K562 (cell line): Measurements from ENCODE around the gene KCNC3. TPM values are rescaled to one million over a fixed set of nuclear protein-coding genes. Genes with fewer than 3 reads are reported as not detected.

ENCODE experiments used
- BACH1 ChIP-seq: fragments of 200-800 bp; sonication (Bioruptor generic); IDR thresholded peaks from 2 replicates; pipeline ENCODE4 v1.6.1; 2016; ENCODE audit warnings: missing genetic modification characterization, missing compliant biosample characterization
- FOXM1 ChIP-seq, 2 experiments: fragments of 450-650 bp in 1 of 2; sonication (generic) in 1 of 2; formaldehyde crosslinking in 1 of 2; IDR thresholded peaks; 2 replicates each; pipeline versions ENCODE4 v1.6.1 to v1.9.0; 2017 to 2022; ENCODE audit warnings: low read depth in 2 of 2, mild to moderate bottlenecking in 2 of 2, missing genetic modification reagents in 1 of 2, moderate library complexity in 1 of 2
- JUN ChIP-seq, 2 experiments: sonication (generic) in 1 of 2; formaldehyde crosslinking in 1 of 2; IDR thresholded peaks; 2 replicates each; pipeline versions ENCODE4 v1.6.1 to v1.8.0; 2012 to 2022; ENCODE audit warnings: borderline replicate concordance in 2 of 2, mild to moderate bottlenecking in 2 of 2, improper control_type of control experiment in 1 of 2, low read depth in 1 of 2, low read length in 1 of 2, missing genetic modification reagents in 1 of 2
- MYNN ChIP-seq, 2 experiments: sonication (generic); formaldehyde crosslinking in 1 of 2; IDR thresholded peaks; 2 replicates each; pipeline versions ENCODE4 v1.5.0 to v1.6.1; 2016 to 2020; ENCODE audit warnings: antibody characterized with exemption in 1 of 2, missing genetic modification reagents in 1 of 2
- PHB ChIP-seq: fragments of 250-450 bp; sonication (Bioruptor Pico); IDR thresholded peaks from 2 replicates; pipeline ENCODE4 v1.5.0; 2021
- PHF8 ChIP-seq: fragments of 200-600 bp; sonication (generic); IDR thresholded peaks from 2 replicates; pipeline ENCODE4 v1.6.1; 2012; ENCODE audit warnings: mixed run types, mild to moderate bottlenecking, inconsistent platforms, low read length, moderate library complexity, borderline replicate concordance
- POLR3G ChIP-seq: IDR thresholded peaks from 2 replicates; pipeline ENCODE4 v1.6.1; 2011; ENCODE audit not compliant: insufficient read length, insufficient replicate concordance; ENCODE audit errors: extremely low read depth
- RBBP5 ChIP-seq: fragments of 200-600 bp; sonication (generic); IDR thresholded peaks from 2 replicates; pipeline ENCODE4 v1.6.1; 2012; ENCODE audit warnings: borderline replicate concordance, mild to moderate bottlenecking, low read length, control low read depth, inconsistent platforms; ENCODE audit not compliant: insufficient read depth, poor library complexity, severe bottlenecking
- RBM14 ChIP-seq: fragments of 200-400 bp; formaldehyde crosslinking; IDR thresholded peaks from 2 replicates; pipeline ENCODE4 v1.6.1; 2018; ENCODE audit warnings: low read depth, mild to moderate bottlenecking, low read length, moderate library complexity, borderline replicate concordance; ENCODE audit not compliant: insufficient read depth
- RBM22 ChIP-seq: fragments of 200-400 bp; formaldehyde crosslinking; IDR thresholded peaks from 2 replicates; pipeline ENCODE4 v1.6.1; 2018; ENCODE audit warnings: low read length, low read depth; ENCODE audit not compliant: poor library complexity, severe bottlenecking
- TEAD1 ChIP-seq, 2 experiments: fragments of 450-650 bp in 1 of 2; sonication (generic) in 1 of 2; formaldehyde crosslinking; IDR thresholded peaks; 2 replicates each; pipeline versions ENCODE4 v1.4.0 to v1.8.0; 2020 to 2022; ENCODE audit warnings: mild to moderate bottlenecking in 2 of 2, missing genetic modification reagents in 1 of 2
- polyA plus RNA-seq, 8 experiments: library from polyadenylated mRNA; depleted of rRNA in 4 of 8; stranded (reverse) in 5 of 8; unstranded in 3 of 8; fragments of >200 nt; fragmentation: Nextera tagmentation in 2 of 8; fragmentation: Illumina TruSeq in 1 of 8; extraction: Ambion mirVana in 2 of 8; extraction: Trizol in 1 of 8; gene quantifications; 2 replicates each; pipeline versions ENCODE4 v1.2.1 to v1.2.3, GENCODE V29; 2011 to 2014; ENCODE audit warnings: inconsistent platforms in 1 of 8, missing spikeins in 1 of 8
- total RNA-seq, 7 experiments: library from RNA; depleted of rRNA in 6 of 7; stranded (reverse); fragments of >200 nt in 6 of 7; fragmentation: Illumina TruSeq in 2 of 7; extraction: Trizol in 2 of 7; gene quantifications; 2 replicates each; pipeline versions ENCODE4 v1.2.1 to v1.2.3, GENCODE V29; 2011 to 2021; ENCODE audit warnings: low replicate concordance in 1 of 7
- TF ChIP-seq, protein P1 (sequence below): fragments of 450-650 bp; conservative IDR thresholded peaks from 2 replicates; pipeline ENCODE4 v1.6.1; 2016; ENCODE audit warnings: missing genetic modification characterization, low read depth, mild to moderate bottlenecking, missing compliant biosample characterization, moderate library complexity
- TF ChIP-seq, protein P2 (sequence below), 2 experiments: fragments of 450-650 bp in 1 of 2; sonication (generic) in 1 of 2; formaldehyde crosslinking; conservative IDR thresholded peaks; 2 replicates each; pipeline versions ENCODE4 v1.4.0 to v1.8.1; 2020 to 2022; ENCODE audit warnings: mild to moderate bottlenecking in 1 of 2, missing genetic modification reagents in 1 of 2
- TF ChIP-seq, protein P3 (sequence below): fragments of 450-650 bp; IDR thresholded peaks from 2 replicates; pipeline ENCODE4 v1.6.1; 2016; ENCODE audit warnings: antibody characterized with exemption
- TF ChIP-seq, protein P4 (sequence below): fragments of 250-450 bp; sonication (Bioruptor Pico); IDR thresholded peaks from 2 replicates; pipeline ENCODE4 v1.5.0; 2021; ENCODE audit warnings: mild to moderate bottlenecking, borderline replicate concordance
- TF ChIP-seq, protein P5 (sequence below): fragments of 450-650 bp; formaldehyde crosslinking; IDR thresholded peaks from 2 replicates; pipeline ENCODE4 v1.4.0; 2020; ENCODE audit warnings: mild to moderate bottlenecking, mixed read lengths
- TF ChIP-seq, protein P6 (sequence below): sonication (generic); formaldehyde crosslinking; IDR thresholded peaks from 2 replicates; pipeline ENCODE4 v1.5.0; 2020; ENCODE audit warnings: missing genetic modification reagents

Gene KCNC3
- total and polyA plus RNA-seq, 9 of the 15 experiments (the other 6 are each of a cell fraction or from before 2014, with no cell fraction given): 0.03 to 26.2 (median 2.0) TPM

DNA sequence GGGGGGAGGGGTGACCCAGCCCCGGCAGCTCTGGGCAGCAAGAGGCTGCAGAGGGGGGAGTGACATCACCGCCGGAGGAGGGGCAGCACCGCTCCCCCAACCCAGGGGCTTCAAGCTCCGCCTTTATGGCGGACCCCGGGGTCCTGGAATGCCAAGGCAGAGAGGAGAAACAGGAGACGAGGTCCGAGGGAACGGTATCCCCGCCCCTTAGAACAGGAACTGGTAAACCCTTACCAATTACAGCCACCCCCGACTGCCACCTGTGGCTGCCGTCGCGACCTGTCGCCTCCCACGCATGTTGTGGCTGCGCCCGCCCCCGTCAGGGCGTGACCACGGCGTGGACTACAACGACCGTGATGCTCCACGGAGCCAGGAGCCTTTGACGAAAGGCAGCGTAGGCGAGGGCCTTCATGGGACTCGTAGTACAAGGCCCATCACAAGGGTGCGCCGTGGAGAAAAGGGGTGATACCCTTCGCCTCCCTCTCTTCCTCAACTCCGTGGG, 4.1 kb upstream of the KCNC3 start (continued):
- TF ChIP-seq, protein P1, sequence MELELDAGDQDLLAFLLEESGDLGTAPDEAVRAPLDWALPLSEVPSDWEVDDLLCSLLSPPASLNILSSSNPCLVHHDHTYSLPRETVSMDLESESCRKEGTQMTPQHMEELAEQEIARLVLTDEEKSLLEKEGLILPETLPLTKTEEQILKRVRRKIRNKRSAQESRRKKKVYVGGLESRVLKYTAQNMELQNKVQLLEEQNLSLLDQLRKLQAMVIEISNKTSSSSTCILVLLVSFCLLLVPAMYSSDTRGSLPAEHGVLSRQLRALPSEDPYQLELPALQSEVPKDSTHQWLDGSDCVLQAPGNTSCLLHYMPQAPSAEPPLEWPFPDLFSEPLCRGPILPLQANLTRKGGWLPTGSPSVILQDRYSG (tag): no peak
- TF ChIP-seq FOXM1 (IDR thresholded peaks at IDR 0.05; ENCODE audit: low read depth): no peak
- no peak for TF ChIP-seq FOXM1 (CRISPR knock-in tag; IDR thresholded peaks at IDR 0.05; ENCODE audit: low read depth)
- TF ChIP-seq, protein P2, sequence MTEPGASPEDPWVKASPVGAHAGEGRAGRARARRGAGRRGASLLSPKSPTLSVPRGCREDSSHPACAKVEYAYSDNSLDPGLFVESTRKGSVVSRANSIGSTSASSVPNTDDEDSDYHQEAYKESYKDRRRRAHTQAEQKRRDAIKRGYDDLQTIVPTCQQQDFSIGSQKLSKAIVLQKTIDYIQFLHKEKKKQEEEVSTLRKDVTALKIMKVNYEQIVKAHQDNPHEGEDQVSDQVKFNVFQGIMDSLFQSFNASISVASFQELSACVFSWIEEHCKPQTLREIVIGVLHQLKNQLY (CRISPR knock-in tag; conservative IDR thresholded peaks at IDR 0.05): no peak
- no peak; the same call in 1 of the 2 replicates for TF ChIP-seq BACH1 (tag)
- TF ChIP-seq POLR3G: no peak
- no peak for TF ChIP-seq TEAD1 (CRISPR knock-in tag; IDR thresholded peaks at IDR 0.05)
- no peak for TF ChIP-seq PHB (CRISPR knock-in tag)
- TF ChIP-seq, protein P3, sequence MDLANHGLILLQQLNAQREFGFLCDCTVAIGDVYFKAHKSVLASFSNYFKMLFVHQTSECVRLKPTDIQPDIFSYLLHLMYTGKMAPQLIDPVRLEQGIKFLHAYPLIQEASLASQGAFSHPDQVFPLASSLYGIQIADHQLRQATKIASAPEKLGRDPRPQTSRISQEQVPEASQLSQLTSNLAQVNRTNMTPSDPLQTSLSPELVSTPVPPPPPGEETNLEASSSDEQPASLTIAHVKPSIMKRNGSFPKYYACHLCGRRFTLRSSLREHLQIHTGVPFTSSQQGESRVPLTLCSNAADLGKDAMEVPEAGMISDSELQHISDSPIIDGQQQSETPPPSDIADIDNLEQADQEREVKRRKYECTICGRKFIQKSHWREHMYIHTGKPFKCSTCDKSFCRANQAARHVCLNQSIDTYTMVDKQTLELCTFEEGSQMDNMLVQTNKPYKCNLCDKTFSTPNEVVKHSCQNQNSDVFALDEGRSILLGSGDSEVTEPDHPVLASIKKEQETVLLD: no peak
- no peak for TF ChIP-seq RBM22
- TF ChIP-seq, protein P4, sequence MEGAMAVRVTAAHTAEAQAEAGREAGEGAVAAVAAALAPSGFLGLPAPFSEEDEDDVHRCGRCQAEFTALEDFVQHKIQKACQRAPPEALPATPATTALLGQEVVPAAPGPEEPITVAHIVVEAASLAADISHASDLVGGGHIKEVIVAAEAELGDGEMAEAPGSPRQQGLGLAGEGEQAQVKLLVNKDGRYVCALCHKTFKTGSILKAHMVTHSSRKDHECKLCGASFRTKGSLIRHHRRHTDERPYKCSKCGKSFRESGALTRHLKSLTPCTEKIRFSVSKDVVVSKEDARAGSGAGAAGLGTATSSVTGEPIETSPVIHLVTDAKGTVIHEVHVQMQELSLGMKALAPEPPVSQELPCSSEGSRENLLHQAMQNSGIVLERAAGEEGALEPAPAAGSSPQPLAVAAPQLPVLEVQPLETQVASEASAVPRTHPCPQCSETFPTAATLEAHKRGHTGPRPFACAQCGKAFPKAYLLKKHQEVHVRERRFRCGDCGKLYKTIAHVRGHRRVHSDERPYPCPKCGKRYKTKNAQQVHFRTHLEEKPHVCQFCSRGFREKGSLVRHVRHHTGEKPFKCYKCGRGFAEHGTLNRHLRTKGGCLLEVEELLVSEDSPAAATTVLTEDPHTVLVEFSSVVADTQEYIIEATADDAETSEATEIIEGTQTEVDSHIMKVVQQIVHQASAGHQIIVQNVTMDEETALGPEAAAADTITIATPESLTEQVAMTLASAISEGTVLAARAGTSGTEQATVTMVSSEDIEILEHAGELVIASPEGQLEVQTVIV (CRISPR knock-in tag): no peak
- no peak for TF ChIP-seq PHF8
- TF ChIP-seq, protein P5, sequence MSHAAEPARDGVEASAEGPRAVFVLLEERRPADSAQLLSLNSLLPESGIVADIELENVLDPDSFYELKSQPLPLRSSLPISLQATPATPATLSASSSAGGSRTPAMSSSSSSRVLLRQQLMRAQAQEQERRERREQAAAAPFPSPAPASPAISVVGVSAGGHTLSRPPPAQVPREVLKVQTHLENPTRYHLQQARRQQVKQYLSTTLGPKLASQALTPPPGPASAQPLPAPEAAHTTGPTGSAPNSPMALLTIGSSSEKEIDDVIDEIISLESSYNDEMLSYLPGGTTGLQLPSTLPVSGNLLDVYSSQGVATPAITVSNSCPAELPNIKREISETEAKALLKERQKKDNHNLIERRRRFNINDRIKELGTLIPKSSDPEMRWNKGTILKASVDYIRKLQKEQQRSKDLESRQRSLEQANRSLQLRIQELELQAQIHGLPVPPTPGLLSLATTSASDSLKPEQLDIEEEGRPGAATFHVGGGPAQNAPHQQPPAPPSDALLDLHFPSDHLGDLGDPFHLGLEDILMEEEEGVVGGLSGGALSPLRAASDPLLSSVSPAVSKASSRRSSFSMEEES (CRISPR knock-in tag): no peak
- TF ChIP-seq JUN (IDR thresholded peaks at IDR 0.05; ENCODE audit: borderline replicate concordance, low read depth, low read length): no peak
- TF ChIP-seq JUN (CRISPR knock-in tag; IDR thresholded peaks at IDR 0.05; ENCODE audit: borderline replicate concordance): no peak
- TF ChIP-seq RBBP5: no peak
- TF ChIP-seq, protein P6, sequence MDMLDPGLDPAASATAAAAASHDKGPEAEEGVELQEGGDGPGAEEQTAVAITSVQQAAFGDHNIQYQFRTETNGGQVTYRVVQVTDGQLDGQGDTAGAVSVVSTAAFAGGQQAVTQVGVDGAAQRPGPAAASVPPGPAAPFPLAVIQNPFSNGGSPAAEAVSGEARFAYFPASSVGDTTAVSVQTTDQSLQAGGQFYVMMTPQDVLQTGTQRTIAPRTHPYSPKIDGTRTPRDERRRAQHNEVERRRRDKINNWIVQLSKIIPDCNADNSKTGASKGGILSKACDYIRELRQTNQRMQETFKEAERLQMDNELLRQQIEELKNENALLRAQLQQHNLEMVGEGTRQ (CRISPR knock-in tag): no peak
- no peak for TF ChIP-seq RBM14
- TF ChIP-seq MYNN (IDR thresholded peaks at IDR 0.05): peak; percentile 85
- no peak for TF ChIP-seq MYNN (CRISPR knock-in tag; IDR thresholded peaks at IDR 0.05)
